Activated naive CD8-positive, alpha-beta T cell treated with anti-CD3 and anti-CD28 coated beads, Interleukin-2, amount 50 U/mL, for 24 hours (primary cell): ENCODE data around the gene VAC14.
"Not testable (repeated sequence)": the region's sequence is repeated elsewhere in the genome, so short reads cannot be mapped to it uniquely, and the experiment has no call there.

Experiments
- ATAC-seq: fragments of 150-1000 bp; cut with Tn5 transposase; one replicate; pipeline ENCODE4 v1.10.0; 2021
- DNase-seq: peaks from one replicate; pipeline ENCODE4 v3.0.0; 2021
- H3K27ac Mint-ChIP-seq: one replicate; pipeline ENCODE4 v1.8.0; 2021; ENCODE audit warnings: mild to moderate bottlenecking, mixed read lengths
- H3K27me3 Mint-ChIP-seq: one replicate; pipeline ENCODE4 v1.8.0; 2021; ENCODE audit warnings: mixed read lengths
- H3K36me3 Mint-ChIP-seq: one replicate; pipeline ENCODE4 v1.8.0; 2021; ENCODE audit warnings: low read depth, mixed read lengths
- H3K4me1 Mint-ChIP-seq: one replicate; pipeline ENCODE4 v1.8.0; 2021; ENCODE audit warnings: mixed read lengths
- H3K4me3 Mint-ChIP-seq: one replicate; pipeline ENCODE4 v1.8.0; 2021; ENCODE audit warnings: mild to moderate bottlenecking, moderate library complexity, mixed read lengths
- H3K9me3 Mint-ChIP-seq: one replicate; pipeline ENCODE4 v1.8.0; 2021; ENCODE audit warnings: mixed read lengths

Gene VAC14

DNA sequence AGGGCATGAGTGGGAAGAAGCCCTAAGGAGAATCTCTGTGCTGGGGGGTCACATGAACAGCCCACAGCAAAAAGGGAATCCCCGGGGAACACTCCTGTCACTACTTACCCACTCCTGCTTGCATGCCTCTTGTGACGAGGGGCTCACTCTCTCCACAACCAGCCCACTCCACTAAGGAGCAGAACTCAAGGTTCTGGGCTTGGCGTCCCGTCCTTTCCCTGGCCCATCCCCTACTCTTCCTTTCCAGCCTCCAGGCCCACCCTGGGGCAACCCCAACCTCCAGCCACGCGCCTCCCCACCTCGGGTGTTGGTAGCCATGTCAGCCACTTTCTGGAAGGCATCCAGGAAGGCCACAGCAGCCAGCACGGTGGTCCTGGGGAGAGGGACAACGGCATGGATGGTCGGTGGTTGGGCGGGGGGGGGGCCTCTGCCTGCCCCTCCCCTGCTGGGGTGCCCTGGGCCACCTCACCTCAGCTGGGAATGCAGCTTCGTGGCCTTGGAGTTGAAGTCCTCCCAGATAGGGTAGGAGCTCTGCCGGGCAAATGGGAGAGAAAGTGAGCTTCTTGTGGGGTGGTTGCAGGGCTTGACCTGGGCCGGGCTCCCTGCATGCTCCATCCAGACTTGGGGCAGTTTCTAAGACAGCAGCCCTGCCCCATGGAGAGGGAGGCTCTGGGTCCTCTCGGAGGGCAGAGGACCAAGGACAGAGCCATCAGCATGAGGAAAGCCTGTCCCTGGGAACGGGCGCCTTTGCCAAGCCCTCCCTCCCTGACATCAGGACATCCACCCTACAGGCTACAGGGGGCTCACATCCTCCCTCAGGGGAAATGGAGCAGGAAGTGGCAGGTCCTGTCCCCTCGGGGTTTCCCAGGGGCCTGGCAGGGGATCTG, 120.2 kb downstream of the VAC14 start:
- ATAC-seq (no peak), DNase-seq (no peak)
- Mint-ChIP-seq H3K27me3 (peaks cover 6% of the 10 kb centered on the region), H3K4me3 (no peak overlapping the region), H3K9me3 (no peaks in the 10 kb centered on the region), H3K27ac (no peak overlapping the region), H3K4me1 (peaks cover 3% of the 10 kb centered on the region), H3K36me3 (no peaks in the 10 kb centered on the region)

DNA sequence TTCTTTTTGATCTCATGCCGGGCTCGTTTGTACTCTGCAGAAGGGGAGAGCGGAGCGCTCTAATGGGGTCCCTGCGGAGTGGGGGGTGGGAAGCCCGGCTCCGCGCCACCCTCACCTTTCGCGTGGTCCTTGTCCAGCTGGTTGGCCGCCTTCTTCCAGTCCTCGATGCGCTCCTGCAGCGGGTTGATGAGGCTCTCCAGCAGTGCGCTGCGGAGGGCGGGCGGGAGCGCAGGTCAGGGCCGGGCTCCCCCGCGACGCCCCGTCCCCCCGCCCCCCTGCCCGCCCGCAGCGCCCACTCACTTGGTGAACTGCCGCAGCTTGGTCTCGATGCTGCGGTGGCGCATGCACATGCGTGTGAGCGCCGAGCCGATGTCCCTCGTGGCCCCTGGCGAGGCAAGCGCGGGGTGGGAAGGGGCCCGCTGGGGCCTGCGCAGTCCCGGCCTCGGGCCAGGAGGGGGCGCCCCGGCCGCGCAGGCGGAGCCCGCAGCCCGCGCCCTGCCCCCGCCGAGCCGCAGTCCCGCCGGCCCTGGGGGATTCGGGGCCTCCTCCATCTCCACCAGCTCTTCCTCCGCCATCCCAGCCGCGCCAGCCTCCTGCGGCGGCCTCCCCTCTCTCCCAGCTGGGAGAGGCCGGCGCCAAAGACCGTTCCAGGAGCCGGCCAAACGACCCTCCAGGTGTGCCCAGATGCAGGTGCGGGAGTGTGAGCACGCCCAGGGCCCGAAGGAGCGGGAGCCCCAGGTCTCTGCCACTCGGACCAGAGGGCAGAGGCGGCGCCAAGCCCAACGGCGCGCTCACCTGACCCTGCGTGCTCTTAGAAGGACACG, 121.1 kb downstream of the VAC14 start:
- Mint-ChIP-seq H3K27ac (no peak overlapping the region), H3K27me3 (peaks cover 5% of the 10 kb centered on the region), H3K36me3 (no peaks in the 10 kb centered on the region), H3K9me3 (no peaks in the 10 kb centered on the region), H3K4me3 (no peak overlapping the region), H3K4me1 (peaks cover 3% of the 10 kb centered on the region)
- ATAC-seq (no peak), DNase-seq (peak; percentile 14)

DNA sequence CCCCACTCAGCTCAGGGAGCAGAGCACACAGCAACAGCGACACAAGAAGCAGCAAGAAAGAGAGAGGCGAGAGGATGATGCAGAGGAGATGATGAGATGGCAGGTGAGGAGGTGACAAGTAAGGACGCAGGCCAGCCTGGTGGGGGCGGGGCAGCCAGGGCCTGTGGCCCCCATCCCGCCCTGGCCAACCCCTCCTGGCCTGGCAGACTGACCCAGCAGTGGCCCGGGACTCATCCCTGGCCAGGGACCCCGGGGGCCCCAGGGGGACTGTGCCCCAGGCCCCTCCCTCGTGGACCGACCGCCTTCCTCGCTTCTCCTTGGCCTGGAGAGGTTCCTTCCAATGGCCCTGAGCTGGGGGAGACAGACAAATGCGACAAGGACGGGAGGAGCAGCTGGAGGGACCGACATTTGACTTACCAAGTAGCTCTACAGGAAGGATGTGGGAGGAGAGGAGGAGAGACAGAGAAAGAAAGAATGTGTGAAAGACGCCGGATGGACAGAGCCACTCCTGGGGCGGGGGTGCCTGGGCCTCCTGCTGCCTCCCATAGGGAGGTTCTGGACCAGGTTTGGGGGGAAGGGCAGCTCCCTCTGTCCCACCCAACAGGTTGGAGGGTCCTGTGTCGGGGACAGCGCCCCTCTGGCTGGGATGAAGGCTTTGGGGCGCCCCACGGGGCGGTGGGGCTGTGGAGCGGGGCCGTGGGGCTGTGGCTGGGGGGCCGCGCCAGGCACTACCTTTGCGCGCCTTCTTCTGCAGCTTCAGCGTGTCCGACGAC, 121.9 kb downstream of the VAC14 start:
- no peak for ATAC-seq
- Mint-ChIP-seq H3K27me3 (peaks cover 3% of the 10 kb centered on the region), H3K36me3 (no peaks in the 10 kb centered on the region), H3K4me1 (peaks cover 1% of the 10 kb centered on the region), H3K27ac (no peak overlapping the region), H3K4me3 (no peak overlapping the region), H3K9me3 (no peaks in the 10 kb centered on the region)
- DNase-seq = no peak

DNA sequence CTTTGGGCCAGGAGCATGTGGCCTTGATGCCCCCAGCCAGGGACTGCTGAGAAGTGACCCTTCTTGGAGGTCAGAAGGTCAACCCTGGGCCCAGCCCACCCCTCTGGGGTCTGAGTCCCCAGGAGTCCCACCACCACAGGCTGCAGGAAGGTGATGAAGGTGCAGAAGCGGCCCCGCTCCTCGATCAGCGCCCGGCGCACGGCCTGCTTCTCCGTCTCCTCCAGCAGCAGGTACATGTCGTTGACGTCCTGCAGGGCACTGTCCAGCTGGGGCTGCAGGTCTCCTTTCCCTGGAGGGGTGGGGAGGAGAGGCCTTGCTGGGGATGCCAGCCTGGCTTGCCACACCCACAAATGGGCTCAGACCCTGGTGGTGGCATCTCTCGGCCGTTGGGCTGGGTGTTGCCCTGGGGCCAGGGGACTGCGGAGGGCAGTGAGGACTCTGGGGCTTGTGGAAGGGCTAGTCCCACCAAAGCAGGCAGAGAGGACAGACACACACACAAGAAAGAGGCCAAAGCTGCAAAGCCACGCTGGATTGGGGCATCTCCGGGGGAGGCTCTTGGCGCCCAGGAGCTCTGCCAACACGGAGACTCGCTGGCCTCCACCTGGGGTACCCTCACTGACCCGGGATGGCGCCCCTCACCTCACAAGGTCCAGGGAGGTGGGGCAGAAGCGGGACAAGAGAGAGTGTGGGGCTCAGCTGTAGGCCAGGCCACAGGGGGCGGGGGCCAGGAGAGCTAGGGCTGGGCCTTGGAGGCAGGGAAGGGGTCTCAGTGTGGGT, 122.6 kb downstream of the VAC14 start:
- ATAC-seq = no peak
- Mint-ChIP-seq H3K27me3 (no peaks in the 10 kb centered on the region), H3K36me3 (no peaks in the 10 kb centered on the region), H3K4me3 (no peak overlapping the region), H3K27ac (no peak overlapping the region), H3K4me1 (no peaks in the 10 kb centered on the region), H3K9me3 (no peaks in the 10 kb centered on the region)
- DNase-seq = no peak

DNA sequence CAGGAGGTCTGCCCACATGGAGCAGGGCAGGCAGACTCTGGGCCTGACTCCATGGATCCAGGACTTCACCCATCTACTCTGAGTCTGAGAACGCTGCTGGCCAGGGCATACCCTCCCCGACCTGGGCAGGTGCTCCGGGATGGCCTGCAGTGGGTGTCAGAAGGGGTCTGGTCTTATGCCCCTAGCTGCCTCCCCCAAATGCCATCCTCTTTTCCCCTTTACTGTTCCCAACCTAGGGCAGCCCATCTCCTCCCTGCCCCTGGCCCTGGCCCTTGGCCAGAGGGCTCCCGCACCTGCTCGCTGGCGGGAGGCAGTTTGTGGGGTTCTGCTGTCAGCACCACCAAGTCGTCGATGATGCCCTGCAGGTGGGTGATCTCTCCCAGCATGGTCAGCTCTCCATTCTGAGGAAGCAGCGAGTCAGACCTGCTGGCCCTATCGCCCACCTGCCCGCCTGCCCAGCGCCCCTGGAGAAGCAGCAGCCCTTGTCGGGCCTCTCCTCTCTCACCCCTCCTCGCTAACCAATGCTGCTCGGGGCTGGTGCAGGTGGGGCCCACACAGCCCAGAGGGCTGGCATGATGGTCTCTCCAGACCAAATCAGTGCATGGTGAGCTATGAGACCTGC, 123.3 kb downstream of the VAC14 start:
- Mint-ChIP-seq H3K36me3 (no peaks in the 10 kb centered on the region), H3K27ac (no peak overlapping the region), H3K9me3 (no peaks in the 10 kb centered on the region), H3K4me1 (no peaks in the 10 kb centered on the region), H3K27me3 (no peaks in the 10 kb centered on the region), H3K4me3 (no peak overlapping the region)
- no peak for ATAC-seq
- no peak for DNase-seq

DNA sequence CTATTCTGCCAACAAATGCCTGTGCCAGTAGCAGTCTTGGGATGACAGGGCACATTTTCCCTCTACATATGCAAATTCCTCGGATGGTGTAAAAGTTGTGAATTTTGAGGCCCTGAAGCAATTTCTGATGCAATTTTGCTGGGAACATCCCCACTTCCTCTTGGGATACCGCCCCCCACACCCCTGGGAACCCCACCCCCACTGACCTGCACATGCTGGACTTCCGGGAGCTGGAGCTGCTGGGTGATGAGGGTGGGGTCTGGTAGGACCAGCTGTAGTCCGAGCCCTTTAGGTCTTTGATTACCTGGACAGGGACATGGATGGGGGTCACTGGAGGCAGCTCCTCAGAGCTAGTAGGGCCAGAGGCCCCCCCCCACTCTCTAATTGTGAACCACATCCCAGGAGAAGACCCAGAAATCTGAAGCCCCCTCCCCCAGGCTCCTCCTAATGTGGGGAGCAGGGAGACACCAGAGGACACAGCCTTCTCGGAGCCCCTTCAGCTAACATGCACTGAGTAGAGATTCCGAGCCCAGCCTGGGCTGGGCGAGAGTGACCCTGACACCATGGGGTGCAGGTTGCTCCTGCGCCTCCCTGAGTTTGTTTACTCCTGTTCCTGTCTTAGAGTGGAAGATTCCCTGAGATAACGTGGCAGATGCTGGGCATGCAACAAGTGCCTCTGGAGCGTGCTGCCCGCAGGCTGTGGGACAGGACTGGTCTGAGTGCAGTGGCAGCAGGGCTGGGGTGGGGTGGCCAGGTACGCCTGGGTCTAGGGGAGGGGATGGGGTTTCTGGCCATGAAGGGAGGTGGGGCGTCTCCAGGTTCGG, 124.1 kb downstream of the VAC14 start:
- H3K27me3 Mint-ChIP-seq = no peaks in the 10 kb centered on the region
- no peak overlapping the region for H3K27ac Mint-ChIP-seq
- DNase-seq = no peak

DNA sequence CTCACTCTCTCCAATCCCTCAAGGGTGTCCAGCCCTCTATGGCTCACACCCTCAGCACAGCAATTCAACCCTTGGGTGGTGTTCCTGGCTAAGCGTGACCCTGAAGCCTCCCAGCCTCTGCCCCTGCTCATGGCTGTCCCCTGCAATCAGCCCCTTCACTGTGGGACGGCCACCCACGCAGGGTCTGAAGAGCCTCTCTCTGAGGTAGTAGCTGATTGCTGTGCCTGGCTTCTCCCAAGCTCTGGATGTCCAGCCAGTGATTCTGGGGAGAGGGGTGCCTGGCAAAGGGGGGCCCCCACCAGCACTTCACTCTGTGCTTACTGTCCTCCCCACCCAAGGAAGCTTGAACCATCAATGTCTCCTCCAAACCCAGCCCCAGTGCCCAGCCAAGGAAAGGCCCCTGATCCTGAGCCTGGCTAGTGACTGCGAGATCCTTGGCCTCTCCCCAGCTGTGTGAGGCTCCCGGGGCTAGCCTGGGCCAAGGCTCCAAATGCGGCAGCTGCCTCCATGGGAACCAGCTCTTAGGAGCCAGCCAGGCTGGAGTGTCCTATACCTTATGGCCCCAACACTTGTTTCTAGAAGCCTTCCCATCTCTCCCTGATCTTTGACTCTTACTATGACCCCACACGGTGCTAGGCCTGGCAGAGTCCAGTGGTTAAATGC, 125.0 kb downstream of the VAC14 start:
- Mint-ChIP-seq H3K4me3 (no peak overlapping the region), H3K36me3 (no peaks in the 10 kb centered on the region), H3K4me1 (no peaks in the 10 kb centered on the region), H3K9me3 (no peaks in the 10 kb centered on the region), H3K27ac (no peak overlapping the region), H3K27me3 (no peaks in the 10 kb centered on the region)
- DNase-seq (no peak), ATAC-seq (no peak)

More for the DNA sequence above, 124.1 kb downstream of the VAC14 start:
- Mint-ChIP-seq H3K4me3 (no peak overlapping the region), H3K9me3 (no peaks in the 10 kb centered on the region), H3K36me3 (no peaks in the 10 kb centered on the region), H3K4me1 (no peaks in the 10 kb centered on the region)
- no peak for ATAC-seq

DNA sequence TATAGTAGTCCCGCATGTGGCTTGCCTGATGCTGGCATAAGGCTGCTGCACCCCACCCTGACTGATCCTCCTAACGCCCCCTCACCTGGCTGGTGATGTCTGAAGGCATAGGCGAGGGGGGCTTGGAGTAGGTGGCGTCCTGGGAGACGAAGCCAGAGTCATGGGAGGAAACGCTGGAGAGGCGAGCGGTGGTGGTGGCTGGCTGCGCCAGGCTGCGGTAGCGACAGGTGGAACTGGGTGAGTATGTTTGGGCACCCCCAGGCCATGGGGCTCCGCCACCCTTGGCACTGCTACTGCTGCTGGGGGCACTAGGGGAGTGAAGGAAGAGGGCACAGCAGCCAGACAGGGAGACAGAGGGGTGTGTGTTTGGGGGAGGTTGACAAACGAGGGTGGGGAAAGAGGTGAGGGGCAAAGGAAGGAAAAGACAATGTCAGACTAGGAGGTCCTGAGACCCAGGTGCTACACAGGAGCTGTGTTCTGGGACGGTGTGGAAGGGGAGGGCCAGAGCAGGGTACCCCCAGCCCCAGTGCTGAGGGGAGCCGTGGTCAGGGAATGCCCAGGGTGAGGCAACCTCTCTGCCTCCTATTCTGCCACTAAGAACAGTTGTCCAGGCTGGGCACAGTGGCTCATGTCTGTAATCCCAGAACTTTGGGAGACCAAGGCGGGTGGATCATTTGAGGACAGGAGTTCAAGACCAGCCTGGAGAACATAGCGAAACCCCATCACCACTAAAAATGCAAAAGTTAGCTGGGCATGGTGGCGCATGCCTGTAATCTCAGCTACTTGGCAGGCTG, 126.5 kb downstream of the VAC14 start:
- ATAC-seq (no peak), DNase-seq (no peak)
- H3K9me3 Mint-ChIP-seq = no peaks in the 10 kb centered on the region
- no peaks in the 10 kb centered on the region for H3K27me3 Mint-ChIP-seq
- H3K4me1 Mint-ChIP-seq = no peaks in the 10 kb centered on the region
- no peak overlapping the region for H3K4me3 Mint-ChIP-seq
- H3K36me3 Mint-ChIP-seq = no peaks in the 10 kb centered on the region
- H3K27ac Mint-ChIP-seq = no peak overlapping the region

DNA sequence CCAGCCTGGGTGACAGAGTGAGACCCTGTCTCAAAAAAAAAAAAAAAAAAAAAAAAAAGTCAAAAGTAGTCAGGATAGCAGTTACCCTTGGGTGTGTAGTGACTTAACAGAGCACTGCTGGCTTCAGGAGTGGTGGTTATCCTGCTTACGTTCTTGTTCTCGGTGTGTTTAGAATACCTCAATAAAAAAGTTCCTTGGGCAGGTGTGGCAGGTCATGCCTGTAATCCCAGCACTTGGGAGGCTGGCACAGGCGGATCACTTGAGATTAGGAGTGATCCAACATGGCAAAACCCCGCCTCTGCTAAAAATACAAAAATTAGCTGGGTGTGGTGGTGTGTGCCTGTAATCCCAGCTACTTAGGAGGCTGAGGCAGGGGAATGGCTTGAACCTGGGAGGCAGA, 130.0 kb downstream of the VAC14 start:
- H3K36me3 Mint-ChIP-seq, ATAC-seq, H3K9me3 Mint-ChIP-seq, H3K4me1 Mint-ChIP-seq, DNase-seq, H3K27ac Mint-ChIP-seq, H3K4me3 Mint-ChIP-seq, H3K27me3 Mint-ChIP-seq: not testable (repeated sequence)

DNA sequence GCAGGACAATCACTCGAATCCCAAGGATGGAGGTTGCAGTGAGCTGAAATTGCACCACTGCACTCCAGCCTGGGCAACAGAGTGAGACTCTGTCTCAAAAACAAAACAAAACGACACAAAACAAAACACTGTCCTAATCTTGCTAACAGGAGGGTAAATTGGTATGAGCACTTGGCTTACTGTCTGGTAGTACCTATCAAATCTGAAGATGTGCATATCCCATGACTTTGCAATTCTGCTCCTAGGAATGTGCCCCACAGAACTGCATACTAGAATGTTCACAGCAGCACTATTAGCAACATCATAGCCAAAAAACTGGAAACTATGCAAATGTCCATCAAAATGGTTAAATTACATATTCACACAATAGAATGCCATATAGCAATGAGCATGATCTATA, 130.8 kb downstream of the VAC14 start:
- Mint-ChIP-seq H3K27ac (no peak overlapping the region), H3K4me3 (no peak overlapping the region), H3K36me3 (peaks cover 4% of the 10 kb centered on the region), H3K9me3 (no peaks in the 10 kb centered on the region), H3K27me3 (no peaks in the 10 kb centered on the region), H3K4me1 (no peaks in the 10 kb centered on the region)
- DNase-seq (no peak), ATAC-seq (no peak)

DNA sequence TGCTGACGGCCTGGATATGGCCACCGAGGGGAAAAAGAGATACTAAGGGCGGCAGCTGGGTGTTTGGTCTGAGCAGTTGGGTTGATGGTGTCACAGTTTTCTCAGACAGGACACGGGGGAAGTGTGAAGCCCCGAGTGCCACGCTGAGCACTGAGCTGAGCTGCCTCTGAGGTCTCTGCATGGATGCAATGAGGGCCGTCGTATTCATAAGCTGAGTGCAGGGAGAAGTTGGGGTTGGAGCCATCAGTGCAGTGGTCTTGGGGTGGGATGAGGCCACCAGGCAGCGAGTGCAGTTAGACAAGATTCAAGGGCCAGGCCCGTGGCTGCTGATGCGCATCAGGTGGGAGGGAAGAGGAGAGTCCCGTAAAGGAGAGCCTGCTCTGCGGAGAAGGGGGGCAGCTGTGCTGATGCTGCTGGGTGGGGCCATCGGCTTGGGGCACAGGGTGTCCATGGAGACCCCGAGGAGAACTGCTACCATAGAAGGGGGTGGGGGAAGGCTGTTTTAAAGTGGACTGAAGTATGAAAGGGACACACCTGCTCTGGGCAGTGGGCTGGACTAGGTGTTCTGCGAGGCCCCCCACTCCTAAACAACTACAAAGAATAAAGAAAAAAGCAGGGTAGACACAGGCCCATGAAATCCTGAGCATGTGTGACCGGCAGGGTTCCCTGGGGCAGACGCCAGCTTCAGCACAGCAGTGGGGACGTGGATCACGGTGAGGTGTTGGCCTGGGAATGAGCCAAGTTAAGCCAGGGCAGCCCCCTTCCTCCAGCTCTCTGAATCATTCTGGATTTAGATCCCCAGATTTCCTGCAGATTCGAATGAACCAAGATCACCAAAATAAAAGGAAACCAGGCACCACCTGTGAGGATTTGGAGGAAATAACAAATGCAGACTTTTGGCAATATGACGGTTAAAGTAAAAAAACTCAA, 134.9 kb downstream of the VAC14 start:
- Mint-ChIP-seq H3K9me3 (no peaks in the 10 kb centered on the region), H3K4me3 (no peak overlapping the region), H3K36me3 (peaks cover 4% of the 10 kb centered on the region), H3K27ac (no peak overlapping the region), H3K4me1 (no peaks in the 10 kb centered on the region), H3K27me3 (no peaks in the 10 kb centered on the region)
- ATAC-seq (no peak), DNase-seq (no peak)
